ENCODE data around the gene ENOX1.
"Not testable (repeated sequence)": the region's sequence is repeated elsewhere in the genome, so short reads cannot be mapped to it uniquely, and the experiment has no call there.

ENOX1 gene

GRCh38 chr13:43441899-43442499, 344.8 kb downstream of the ENOX1 start:
- Mint-ChIP-seq H3K27ac (no peak overlapping the region), H3K27me3 (ENCODE audit: low read depth) (peaks cover 13% of the 10 kb centered on the region), H3K9me3 (no peaks in the 10 kb centered on the region), H3K4me1 (ENCODE audit: low read depth) (no peaks in the 10 kb centered on the region), H3K4me3 (no peak overlapping the region), H3K36me3 (ENCODE audit: low read depth) (no peaks in the 10 kb centered on the region)

GRCh38 chr13:43441464-43441863, 345.3 kb downstream of the ENOX1 start:
- Mint-ChIP-seq H3K9me3 (no peaks in the 10 kb centered on the region), H3K4me3 (no peak overlapping the region), H3K27me3 (ENCODE audit: low read depth) (peaks cover 10% of the 10 kb centered on the region)

GRCh38 chr13:43434191-43434590, 352.6 kb downstream of the ENOX1 start:
- no peaks in the 10 kb centered on the region for H3K9me3 Mint-ChIP-seq
- no peak overlapping the region for H3K27ac Mint-ChIP-seq
- H3K4me1 Mint-ChIP-seq (ENCODE audit: low read depth), result no peaks in the 10 kb centered on the region
- peaks cover 5% of the 10 kb centered on the region for H3K27me3 Mint-ChIP-seq (ENCODE audit: low read depth)
- H3K4me3 Mint-ChIP-seq, result no peak overlapping the region
- H3K36me3 Mint-ChIP-seq (ENCODE audit: low read depth), result no peaks in the 10 kb centered on the region

More at GRCh38 chr13:43441464-43441863, 345.3 kb downstream of the ENOX1 start:
- Mint-ChIP-seq H3K27ac (no peak overlapping the region), H3K36me3 (ENCODE audit: low read depth) (no peaks in the 10 kb centered on the region), H3K4me1 (ENCODE audit: low read depth) (no peaks in the 10 kb centered on the region)

GRCh38 chr13:43433691-43434141, 353.1 kb downstream of the ENOX1 start:
- peaks cover 5% of the 10 kb centered on the region for H3K27me3 Mint-ChIP-seq (ENCODE audit: low read depth)
- no peaks in the 10 kb centered on the region for H3K4me1 Mint-ChIP-seq (ENCODE audit: low read depth)
- no peak overlapping the region for H3K4me3 Mint-ChIP-seq
- no peaks in the 10 kb centered on the region for H3K9me3 Mint-ChIP-seq
- H3K27ac Mint-ChIP-seq, result no peak overlapping the region
- no peaks in the 10 kb centered on the region for H3K36me3 Mint-ChIP-seq (ENCODE audit: low read depth)

- H3K4me3 Mint-ChIP-seq, result no peak overlapping the region
- peaks cover 3% of the 10 kb centered on the region for H3K27me3 Mint-ChIP-seq (ENCODE audit: low read depth)
- no peak overlapping the region for H3K27ac Mint-ChIP-seq
- no peaks in the 10 kb centered on the region for H3K36me3 Mint-ChIP-seq (ENCODE audit: low read depth)
- no peaks in the 10 kb centered on the region for H3K4me1 Mint-ChIP-seq (ENCODE audit: low read depth)
- H3K9me3 Mint-ChIP-seq, result no peaks in the 10 kb centered on the region
Measured at GRCh38 chr13:43432958-43433357, 353.8 kb downstream of the ENOX1 start.

GRCh38 chr13:43431841-43432240, 354.9 kb downstream of the ENOX1 start:
- no peaks in the 10 kb centered on the region for H3K36me3 Mint-ChIP-seq (ENCODE audit: low read depth)
- no peaks in the 10 kb centered on the region for H3K9me3 Mint-ChIP-seq
- H3K4me3 Mint-ChIP-seq, result no peak overlapping the region
- H3K27me3 Mint-ChIP-seq (ENCODE audit: low read depth), result peaks cover 3% of the 10 kb centered on the region
- no peak overlapping the region for H3K27ac Mint-ChIP-seq
- H3K4me1 Mint-ChIP-seq (ENCODE audit: low read depth), result no peaks in the 10 kb centered on the region

- Mint-ChIP-seq H3K4me1 (ENCODE audit: low read depth) (no peaks in the 10 kb centered on the region), H3K9me3 (no peaks in the 10 kb centered on the region), H3K27me3 (ENCODE audit: low read depth) (peaks cover 3% of the 10 kb centered on the region), H3K4me3 (no peak overlapping the region), H3K27ac (no peak overlapping the region), H3K36me3 (ENCODE audit: low read depth) (no peaks in the 10 kb centered on the region)
Measured at GRCh38 chr13:43431290-43431716, 355.5 kb downstream of the ENOX1 start.

GRCh38 chr13:43428545-43429296, 358.1 kb downstream of the ENOX1 start:
- no peak overlapping the region for H3K27ac Mint-ChIP-seq
- peaks cover 5% of the 10 kb centered on the region for H3K27me3 Mint-ChIP-seq (ENCODE audit: low read depth)
- no peak overlapping the region for H3K4me3 Mint-ChIP-seq
- no peaks in the 10 kb centered on the region for H3K36me3 Mint-ChIP-seq (ENCODE audit: low read depth)
- no peaks in the 10 kb centered on the region for H3K4me1 Mint-ChIP-seq (ENCODE audit: low read depth)
- no peaks in the 10 kb centered on the region for H3K9me3 Mint-ChIP-seq

GRCh38 chr13:43426355-43426754, 360.4 kb downstream of the ENOX1 start:
- Mint-ChIP-seq H3K9me3 (no peaks in the 10 kb centered on the region), H3K27me3 (ENCODE audit: low read depth) (peaks cover 14% of the 10 kb centered on the region), H3K4me3 (no peak overlapping the region), H3K36me3 (ENCODE audit: low read depth) (no peaks in the 10 kb centered on the region), H3K27ac (no peak overlapping the region), H3K4me1 (ENCODE audit: low read depth) (no peaks in the 10 kb centered on the region)

GRCh38 chr13:43425234-43425633, 361.5 kb downstream of the ENOX1 start:
- Mint-ChIP-seq H3K27ac (no peak overlapping the region), H3K27me3 (ENCODE audit: low read depth) (peaks cover 17% of the 10 kb centered on the region), H3K36me3 (ENCODE audit: low read depth) (no peaks in the 10 kb centered on the region), H3K9me3 (no peaks in the 10 kb centered on the region), H3K4me3 (no peak overlapping the region), H3K4me1 (ENCODE audit: low read depth) (no peaks in the 10 kb centered on the region)

GRCh38 chr13:43424412-43424811, 362.4 kb downstream of the ENOX1 start:
- no peak overlapping the region for H3K27ac Mint-ChIP-seq
- no peaks in the 10 kb centered on the region for H3K9me3 Mint-ChIP-seq
- no peaks in the 10 kb centered on the region for H3K4me1 Mint-ChIP-seq (ENCODE audit: low read depth)
- H3K4me3 Mint-ChIP-seq, result no peak overlapping the region
- peaks cover 18% of the 10 kb centered on the region for H3K27me3 Mint-ChIP-seq (ENCODE audit: low read depth)
- no peaks in the 10 kb centered on the region for H3K36me3 Mint-ChIP-seq (ENCODE audit: low read depth)

GRCh38 chr13:43422116-43422515, 364.7 kb downstream of the ENOX1 start:
- Mint-ChIP-seq H3K9me3 (no peaks in the 10 kb centered on the region), H3K36me3 (ENCODE audit: low read depth) (no peaks in the 10 kb centered on the region), H3K4me3 (no peak overlapping the region), H3K27ac (no peak overlapping the region), H3K27me3 (ENCODE audit: low read depth) (peaks cover 18% of the 10 kb centered on the region), H3K4me1 (ENCODE audit: low read depth) (no peaks in the 10 kb centered on the region)

GRCh38 chr13:43416842-43417241, 369.9 kb downstream of the ENOX1 start:
- H3K4me1 Mint-ChIP-seq (ENCODE audit: low read depth); H3K9me3 Mint-ChIP-seq; H3K36me3 Mint-ChIP-seq (ENCODE audit: low read depth); H3K27ac Mint-ChIP-seq; H3K4me3 Mint-ChIP-seq: not testable (repeated sequence)
- peaks cover 11% of the 10 kb centered on the region for H3K27me3 Mint-ChIP-seq (ENCODE audit: low read depth)

- not testable (repeated sequence) for H3K4me3 Mint-ChIP-seq; H3K36me3 Mint-ChIP-seq (ENCODE audit: low read depth); H3K9me3 Mint-ChIP-seq; H3K4me1 Mint-ChIP-seq (ENCODE audit: low read depth); H3K27ac Mint-ChIP-seq
- peaks cover 11% of the 10 kb centered on the region for H3K27me3 Mint-ChIP-seq (ENCODE audit: low read depth)
Measured at GRCh38 chr13:43416408-43416807, 370.4 kb downstream of the ENOX1 start.

- not testable (repeated sequence) for H3K9me3 Mint-ChIP-seq; H3K4me3 Mint-ChIP-seq; H3K27ac Mint-ChIP-seq; H3K36me3 Mint-ChIP-seq (ENCODE audit: low read depth); H3K4me1 Mint-ChIP-seq (ENCODE audit: low read depth)
- peaks cover 11% of the 10 kb centered on the region for H3K27me3 Mint-ChIP-seq (ENCODE audit: low read depth)
Measured at GRCh38 chr13:43415903-43416391, 370.8 kb downstream of the ENOX1 start.
